Jurkat, Clone E6-1 (cell line): Measurements from ENCODE around the gene LYRM4.
"Not testable (repeated sequence)": the region's sequence is repeated elsewhere in the genome, so short reads cannot be mapped to it uniquely, and the experiment has no call there.

Experiments used
- DNase-seq: peaks from one replicate; pipeline ENCODE4 v3.0.0-alpha.2; 2011; ENCODE audit warnings: low read depth, low spot score
- H3K4me3 ChIP-seq: 2 replicates; pipeline ENCODE4 v1.5.1; 2011; ENCODE audit warnings: mild to moderate bottlenecking, low read length, control low read depth, moderate library complexity

LYRM4 gene

DNA sequence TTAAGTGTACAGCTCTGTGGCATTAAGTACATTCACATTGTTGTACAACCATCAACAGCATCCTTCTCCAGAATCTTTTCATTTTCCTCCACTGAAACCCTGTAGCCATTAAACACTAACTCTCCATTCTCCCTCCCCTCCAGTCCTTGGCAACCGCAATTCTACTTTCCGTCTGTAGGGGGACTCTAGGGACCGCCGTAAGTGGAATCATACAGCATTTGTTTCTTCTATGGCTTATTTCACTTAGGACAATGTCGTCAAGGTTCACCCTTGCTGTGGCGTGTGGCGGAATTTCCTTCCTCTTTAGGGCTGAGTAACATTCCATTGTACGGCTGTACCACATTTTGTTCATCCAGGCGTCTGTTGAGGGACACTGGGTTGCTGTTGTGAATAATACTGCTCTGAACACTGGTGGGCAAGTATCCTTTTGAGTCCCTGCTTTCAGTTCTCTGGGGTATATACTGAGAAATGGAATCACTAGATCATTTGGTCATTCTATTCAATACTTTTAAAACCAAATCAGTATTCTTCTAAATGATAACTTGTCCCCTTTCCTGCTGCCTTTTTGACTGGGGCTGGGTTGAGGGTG lies 124.9 kb downstream of the LYRM4 start:
- peak; percentile 48 for DNase-seq

DNA sequence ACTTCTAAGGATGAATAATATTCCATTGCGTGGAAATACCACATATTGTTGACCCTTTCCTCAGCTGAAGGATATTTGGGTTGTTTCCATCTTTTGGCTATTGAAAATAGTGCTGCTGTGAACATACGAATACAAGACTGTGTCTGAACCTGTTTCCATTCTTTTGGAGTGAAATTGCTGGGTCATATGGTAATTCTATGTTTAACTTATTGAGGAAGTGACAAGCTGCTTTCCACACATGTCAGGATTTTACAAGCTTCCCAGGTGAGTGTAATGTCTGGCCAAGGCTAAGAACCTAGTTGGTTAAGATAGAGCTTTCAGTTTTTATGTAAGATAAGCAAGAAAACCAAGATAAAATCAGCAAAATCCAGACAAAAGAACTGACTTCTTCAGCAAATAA lies 126.8 kb downstream of the LYRM4 start:
- DNase-seq, result no peak
- H3K4me3 ChIP-seq, result no peak overlapping the region

More for the DNA sequence above, 124.9 kb downstream of the LYRM4 start:
- no peak overlapping the region for H3K4me3 ChIP-seq

DNA sequence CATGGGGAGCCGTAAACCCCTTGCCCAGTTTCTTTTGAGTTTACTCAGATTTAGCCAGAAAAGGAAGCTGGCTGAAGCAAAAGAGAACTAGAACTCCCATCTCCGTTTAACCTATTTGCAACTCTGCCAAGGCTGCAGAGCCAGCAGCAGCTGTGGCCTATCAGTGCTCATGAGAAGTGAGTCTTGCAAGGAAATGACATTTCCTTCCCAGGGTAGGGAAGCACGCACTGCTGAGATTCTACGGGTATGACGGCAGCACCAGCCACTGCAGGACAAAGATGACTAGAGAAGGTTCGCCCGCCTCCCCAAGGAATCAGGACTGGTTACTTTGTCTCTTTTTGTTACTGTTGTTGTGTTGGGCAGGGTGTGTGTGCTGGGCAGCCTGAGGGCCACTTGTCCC lies 128.0 kb downstream of the LYRM4 start:
- H3K4me3 ChIP-seq, result no peak overlapping the region
- DNase-seq, result no peak

DNA sequence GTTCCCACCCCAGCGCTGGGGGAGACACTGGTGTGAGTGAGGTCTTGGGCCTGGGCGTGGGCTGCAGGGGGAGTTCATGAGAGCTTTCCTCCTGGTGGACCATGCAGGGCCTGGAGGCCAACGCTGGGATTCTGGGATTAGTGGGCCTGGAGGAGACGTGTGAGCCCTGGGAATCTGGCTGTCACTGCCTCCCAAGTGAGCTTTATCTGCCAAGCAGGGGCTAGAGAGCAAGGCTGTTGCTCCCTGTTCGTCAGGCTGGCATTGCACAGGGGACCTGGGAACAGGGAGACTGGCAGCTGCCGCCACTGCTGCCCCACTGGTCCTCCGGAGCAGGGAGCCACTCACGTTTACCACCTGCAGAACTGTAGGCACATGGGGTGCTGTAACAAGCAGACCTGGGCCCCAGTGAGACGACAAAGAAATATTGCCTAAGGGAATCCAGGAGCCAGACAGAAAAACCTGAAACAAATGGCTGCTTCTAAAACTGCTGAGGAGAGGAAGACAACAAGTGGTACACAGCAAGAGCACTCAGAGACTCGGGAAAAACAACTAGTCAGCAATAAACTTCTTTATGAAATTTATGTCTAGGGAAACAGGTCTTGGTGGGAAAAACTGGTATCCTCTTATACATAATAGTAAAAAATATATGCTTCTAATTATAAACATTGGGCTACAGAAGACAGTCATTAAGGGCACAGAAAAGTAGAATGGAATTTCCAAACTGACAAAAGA lies 130.4 kb downstream of the LYRM4 start:
- H3K4me3 ChIP-seq, result no peak overlapping the region
- DNase-seq, result no peak

DNA sequence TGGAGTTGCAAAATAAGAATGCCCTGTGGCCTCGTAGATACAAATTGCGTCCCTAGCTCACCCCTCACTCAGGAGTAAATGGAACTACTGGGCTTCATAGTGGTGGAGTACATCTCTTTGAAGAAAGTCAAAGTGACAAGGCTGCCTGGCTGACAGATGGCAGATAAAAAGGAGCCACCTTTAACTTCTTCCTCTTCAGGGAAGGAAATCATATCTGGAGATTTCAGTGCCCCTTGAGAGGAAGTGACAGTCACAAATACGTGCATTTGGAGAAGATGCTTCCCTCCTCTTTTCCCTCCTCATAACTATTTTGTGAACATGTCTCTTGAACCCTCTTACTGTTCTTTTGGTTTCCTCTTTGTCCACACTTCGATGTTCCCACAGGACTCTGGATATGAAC lies 132.4 kb downstream of the LYRM4 start:
- peak; percentile 54 for DNase-seq
- no peak overlapping the region for H3K4me3 ChIP-seq

DNA sequence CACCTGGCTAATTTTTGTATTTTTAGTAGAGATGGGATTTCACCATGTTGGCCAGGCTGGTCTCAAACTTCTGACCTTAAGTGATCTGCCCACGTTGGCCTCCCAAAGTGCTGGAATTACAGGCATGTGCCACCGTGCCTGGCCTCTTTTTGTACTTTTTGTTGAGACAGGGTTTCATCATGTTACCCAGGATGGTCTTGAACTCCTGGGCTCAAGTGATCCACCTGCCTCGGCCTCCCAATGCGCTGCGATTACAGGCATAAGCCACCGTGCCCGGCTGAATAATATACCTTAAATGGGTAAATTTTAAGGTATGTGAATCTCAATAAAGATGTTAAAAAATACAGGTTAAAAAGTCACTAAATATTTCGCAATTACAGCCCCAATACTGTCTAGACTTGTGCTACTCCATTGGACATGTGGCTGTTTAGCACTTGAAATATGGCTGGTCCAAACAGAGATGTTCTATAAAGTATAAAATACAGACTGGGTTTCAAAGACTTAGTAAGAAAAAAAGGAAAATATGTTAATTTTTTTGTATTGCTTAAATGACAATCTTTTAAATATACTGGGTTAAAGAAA lies 133.6 kb downstream of the LYRM4 start:
- H3K4me3 ChIP-seq, result no peak overlapping the region
- no peak for DNase-seq

DNA sequence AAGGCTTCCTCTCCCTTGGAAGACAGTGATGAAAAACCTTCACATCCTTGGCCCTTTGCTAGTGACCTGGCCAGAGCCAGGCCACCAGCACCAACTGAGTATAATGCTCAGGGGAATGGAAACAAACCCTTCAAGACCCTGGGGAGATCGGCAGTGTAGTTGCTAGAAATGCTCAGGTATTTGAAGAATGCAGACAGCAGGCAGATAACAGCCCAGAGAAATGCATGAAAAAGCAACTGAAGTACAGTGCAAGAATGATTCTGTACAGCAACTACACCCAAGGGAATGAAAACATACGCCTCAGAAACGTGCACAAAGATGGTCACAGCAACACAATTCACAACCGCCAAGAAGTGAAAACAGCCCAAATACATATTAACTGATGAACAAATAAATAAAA lies 134.5 kb downstream of the LYRM4 start:
- no peak for DNase-seq
- H3K4me3 ChIP-seq, result no peak overlapping the region

DNA sequence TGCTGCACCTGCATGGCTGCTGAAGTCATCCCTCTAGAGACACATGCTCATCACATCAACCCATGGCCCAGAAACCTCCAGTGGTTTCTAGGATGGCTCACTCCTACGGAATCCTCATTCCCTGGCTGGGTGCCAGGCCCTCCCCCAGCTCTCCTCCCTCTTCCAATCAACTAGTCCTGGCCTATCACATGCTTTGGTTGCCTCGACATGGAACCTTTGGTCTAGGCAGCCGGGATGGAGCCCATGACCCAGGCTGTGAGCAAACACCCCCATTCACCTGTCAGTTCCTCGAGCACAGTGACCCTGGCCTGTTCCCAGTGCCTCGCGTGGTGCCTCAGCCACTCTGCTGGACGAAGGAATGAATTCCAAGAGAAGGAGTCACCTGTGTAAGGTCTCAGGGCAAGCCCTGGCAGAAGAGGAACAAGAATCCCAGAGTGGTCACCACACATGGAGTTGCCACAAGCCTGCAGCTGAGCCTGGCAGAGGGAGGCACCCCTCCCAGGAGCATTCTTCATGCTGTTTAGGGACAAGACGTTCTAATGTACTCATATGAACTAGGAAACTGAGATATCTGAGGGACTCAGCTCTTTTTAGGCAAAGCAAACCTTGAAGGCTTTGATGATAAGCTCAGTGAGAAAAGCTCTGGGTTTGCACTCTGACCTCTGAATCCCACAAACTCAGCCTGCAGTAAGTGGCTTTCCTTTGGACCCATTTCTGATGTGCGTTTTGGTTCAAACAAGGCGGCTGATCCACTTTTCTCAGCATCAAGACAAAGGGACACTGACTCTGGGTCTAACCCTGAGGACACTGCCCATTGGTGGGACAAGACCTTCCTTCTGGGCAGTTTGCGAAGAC lies 135.4 kb downstream of the LYRM4 start:
- no peak overlapping the region for H3K4me3 ChIP-seq
- no peak for DNase-seq

DNA sequence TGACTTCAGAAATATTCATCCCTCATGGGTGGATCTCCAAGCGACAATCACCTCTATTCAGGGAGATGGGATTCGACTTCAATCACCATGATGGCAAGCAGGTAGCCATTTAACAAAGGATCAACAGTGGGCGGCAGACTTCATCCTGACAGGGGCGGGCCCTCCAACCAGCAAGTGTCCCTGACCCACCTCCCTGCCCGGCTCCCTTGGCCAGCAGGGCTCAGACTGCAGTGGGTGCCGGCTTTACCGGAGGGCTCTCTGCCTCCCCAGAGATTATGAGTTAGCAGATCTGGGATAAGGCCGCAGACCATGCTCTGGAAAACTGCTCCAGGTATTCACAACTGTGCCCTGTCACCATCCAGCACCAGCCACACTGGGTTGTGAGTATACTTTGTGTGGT lies 136.2 kb downstream of the LYRM4 start:
- no peak overlapping the region for H3K4me3 ChIP-seq
- DNase-seq, result no peak

DNA sequence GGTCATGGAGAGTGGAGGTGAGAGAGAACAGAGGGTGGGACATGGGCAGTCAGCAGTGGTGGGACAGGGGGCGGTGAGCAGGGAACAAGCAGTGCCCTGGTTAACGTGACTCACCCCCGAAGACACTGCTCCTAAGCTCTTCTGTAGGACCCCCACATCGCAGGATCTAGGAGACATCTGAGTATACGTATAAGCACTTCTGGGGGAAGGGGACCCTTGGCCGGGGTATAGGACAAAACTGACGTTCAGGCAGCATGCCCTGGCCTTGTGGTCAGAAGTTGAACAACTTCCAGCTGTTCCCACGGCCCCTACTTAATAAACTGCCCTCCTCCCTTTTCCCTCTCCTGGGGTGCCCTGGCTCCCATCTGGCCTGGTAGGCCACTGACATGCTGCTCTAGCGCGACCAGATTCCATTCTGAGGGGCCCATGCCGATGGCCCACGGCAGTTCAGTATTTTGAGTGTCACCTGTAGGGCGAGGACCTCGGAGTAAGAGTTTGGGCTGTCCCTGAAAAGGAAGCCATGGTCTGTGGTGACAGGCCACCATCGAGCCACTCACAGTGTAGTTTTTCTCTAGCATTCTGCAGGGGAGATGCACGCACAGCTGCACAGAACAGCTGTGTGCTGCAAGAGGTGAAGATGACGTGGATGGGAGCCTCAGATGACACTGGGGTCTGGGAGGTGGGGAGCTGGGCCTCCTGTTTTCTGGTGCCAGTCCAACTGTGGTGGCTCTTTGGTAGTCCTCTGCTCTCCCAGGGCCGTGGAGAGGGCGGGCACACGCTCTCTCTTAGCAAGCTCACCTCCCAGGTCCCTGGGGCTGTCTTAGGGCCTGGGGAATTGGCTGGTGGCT lies 137.2 kb downstream of the LYRM4 start:
- DNase-seq, result no peak
- no peak overlapping the region for H3K4me3 ChIP-seq

DNA sequence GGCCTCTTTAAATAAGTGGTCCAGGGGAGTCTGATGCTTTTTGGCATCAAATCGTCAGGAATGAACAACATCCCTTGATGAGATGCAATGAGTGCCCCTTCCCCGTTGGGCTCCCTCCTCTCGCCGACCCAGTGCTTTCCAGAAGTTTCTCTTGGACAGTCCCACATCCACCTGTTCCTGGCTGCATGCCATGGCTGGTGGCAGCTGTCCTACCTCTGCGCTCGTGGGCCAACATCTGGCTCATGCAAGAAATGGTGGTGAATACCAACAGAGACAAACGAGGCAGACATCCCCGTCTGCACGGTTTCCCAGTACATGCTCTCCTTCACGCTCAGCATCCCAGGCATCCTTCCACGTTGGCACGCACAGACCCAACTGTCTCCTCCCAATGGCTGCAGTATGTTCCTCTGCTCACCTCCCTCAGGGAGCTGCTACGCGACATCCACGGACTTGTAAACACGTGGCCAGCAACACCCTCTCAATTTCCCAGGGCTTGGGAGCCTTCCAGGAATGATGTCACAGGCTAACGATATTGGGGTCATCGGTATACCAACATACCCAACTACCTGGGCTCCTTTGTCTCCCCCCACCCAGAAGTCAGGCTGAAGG lies 138.1 kb downstream of the LYRM4 start:
- no peak for DNase-seq
- H3K4me3 ChIP-seq, result no peak overlapping the region

DNA sequence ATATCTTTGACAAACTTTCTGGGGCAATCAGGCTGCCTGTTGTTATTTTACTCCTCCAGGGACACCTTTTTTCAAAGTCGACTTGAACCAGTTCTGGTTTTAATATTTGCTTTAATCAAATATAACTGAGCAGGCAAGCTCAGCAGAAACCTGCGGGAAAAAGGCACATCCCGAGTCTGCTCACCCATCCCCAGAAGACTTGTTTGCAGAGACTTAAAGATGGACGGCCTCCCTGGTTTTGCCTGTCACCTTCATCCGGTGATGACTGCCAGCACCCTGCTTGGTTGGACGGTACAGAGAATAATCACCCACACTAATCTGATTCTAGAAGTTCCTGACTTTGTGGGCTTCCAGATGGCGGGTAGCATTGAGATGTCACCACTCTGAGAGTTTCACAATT lies 138.8 kb downstream of the LYRM4 start:
- DNase-seq, result no peak

DNA sequence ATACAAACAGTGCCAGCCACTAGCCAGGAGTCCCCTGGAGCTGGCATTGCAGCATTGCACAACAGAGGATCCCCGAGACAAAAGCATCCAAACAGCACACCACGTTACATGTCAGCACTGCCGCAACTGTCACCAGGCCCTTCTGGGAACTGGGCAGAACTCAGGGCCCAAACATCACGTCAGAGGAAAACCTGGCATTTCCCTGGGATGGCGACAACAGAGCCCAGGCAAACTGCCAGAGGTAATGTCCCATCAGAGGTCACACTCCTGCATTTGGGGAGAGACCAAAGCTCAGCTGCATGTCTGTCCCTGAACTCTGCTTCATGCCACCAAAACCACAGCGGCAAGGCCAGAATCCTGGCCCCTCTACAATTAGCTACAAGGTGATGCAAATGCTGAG lies 139.3 kb downstream of the LYRM4 start:
- no peak overlapping the region for H3K4me3 ChIP-seq

More for the DNA sequence above, 138.8 kb downstream of the LYRM4 start:
- no peak overlapping the region for H3K4me3 ChIP-seq

DNA sequence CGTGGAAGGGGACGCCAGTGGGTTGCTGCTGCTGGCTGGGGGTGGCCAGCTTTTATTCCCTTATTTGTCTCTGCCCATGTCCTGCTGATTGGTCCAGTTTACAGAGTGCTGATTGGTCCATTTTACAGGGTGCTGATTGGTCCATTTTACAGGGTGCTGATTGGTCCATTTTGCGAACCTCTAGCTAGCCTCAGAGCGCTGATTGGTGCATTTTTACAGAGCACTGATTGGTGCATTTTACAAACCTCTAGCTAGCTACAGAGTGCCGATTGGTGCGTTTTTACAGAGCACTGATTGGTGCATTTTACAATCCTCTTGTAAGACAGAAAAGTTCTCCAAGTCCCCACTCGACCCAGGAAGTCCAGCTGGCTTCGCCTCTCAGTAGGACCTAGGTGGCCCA lies 140.2 kb downstream of the LYRM4 start:
- not testable (repeated sequence) for DNase-seq, H3K4me3 ChIP-seq

More for the DNA sequence above, 139.3 kb downstream of the LYRM4 start:
- no peak for DNase-seq

DNA sequence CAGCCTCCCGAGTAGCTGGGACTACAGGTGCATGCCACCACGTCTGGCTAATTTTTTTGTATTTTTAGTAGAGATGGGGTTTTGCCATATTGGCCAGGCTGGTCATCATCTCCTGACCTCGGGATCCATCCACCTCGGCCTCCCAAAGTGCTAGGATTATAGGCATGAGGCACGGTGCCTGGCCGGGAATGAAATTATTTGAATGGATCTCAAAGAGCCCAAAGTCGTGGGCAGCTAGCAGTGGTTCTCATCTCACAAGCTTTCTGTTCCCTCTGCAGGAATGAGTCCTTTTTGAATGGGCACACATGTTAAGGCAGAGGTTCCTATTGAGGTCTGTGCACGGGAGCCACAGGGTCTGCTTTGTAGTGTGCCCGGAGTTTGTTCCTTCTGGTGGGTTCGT lies 140.7 kb downstream of the LYRM4 start:
- no peak overlapping the region for H3K4me3 ChIP-seq
- peak; percentile 9 for DNase-seq

DNA sequence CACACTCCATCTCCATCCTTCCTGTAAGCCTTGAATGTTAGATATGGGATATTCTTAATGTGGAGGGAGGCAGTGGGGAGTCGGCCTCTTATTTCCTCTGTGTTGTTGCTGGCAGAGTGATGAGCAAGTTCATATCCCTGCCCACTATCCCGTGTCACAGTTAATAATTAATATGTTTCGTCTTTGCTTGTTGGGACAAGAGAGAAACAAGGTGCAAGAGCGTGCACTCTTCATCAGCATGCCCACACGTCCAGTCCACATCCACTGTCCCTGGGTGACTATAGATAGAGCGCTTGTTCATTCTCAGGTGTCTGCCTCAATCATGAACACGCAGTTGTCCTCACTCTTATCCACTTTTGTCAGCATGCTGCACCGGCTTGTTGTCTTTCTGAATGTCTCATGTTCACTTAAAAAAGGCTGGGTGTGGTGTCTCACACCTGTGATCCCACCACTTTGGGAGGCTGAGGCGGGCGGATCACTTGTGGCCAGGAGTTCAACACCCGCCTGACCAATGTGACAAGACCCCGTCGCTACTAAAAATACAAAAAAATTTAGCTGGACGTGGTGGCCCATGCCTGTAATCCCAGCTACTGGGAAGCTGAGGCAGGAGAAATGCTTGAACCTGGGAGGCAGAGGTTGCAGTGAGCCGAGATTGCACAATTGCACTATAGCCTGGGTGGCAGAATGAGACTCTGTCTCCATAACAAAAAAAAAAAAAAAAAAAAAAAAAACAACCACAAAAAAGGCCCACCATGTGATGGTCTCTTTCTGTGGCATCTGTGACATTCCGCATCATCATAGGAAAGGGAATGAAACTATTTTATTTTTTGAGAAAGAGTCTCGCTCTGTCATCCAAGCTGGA lies 141.4 kb downstream of the LYRM4 start:
- no peak for DNase-seq
- no peak overlapping the region for H3K4me3 ChIP-seq

DNA sequence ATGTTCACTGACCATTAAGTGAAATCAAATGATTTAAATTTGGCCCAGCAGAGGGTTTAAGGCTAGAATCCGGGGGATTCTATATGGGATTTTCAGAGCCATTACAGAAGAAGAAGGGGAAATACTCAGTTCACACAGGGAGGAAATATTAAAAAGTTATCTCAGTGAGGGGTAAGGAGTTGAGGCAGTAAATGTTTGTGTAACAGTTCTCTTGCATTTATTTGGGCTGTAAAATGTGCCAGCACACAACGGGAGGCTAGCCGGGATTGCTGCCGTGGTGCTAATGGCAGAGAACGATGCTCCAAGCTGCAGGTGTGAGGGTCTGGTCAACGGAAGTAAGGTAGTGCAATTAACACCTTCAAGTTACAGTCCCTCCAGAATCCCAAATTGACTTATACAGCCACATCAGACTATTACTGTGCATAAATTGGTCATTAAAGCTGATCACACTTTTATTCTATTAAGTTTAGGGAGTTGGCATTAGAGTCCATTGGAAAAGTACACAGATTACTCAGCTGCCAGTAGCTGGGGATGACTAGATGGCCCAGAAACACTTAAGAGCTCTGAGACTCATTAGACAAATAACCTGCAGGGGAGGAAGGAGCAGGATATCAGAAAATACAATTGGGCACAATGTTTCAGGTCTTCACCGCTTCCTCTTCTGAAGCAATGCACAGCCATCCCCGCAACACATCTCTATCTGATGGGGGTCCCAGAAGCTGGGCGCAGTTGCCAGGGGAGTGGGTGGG lies 144.3 kb downstream of the LYRM4 start:
- no peak for DNase-seq
- H3K4me3 ChIP-seq, result no peak overlapping the region
